ENCODE data around the gene CAMK1D.
A peak's percentile ranks its signal among the peaks of the same experiment; 100 is the strongest.

Gene CAMK1D

DNA sequence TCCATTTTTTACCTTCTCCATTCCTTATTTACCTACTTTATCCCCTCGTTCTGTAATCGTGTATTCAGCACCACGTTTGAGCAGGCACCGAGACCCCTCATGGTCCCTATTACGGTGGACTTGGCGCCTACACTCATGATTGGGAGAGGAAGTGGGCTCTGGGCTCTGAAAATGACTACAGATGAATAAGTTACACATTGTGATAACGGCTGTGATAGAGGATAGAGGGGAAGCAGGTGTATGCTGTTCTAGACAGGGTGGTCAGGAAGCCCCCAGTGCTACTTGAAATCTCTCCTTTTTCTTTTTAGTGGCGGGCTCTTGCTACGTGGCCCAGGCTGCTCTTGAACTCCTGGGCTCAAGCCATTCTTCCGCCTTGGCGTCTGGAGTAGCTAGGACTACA, 59.8 kb downstream of the CAMK1D start:
- Mint-ChIP-seq H3K36me3 (peaks cover 9 to 36% of the 10 kb centered on the region in 2 donors), H3K27ac (no peak overlapping the region), H3K27me3 (no peaks in the 10 kb centered on the region), H3K4me3 (no peak overlapping the region), H3K4me1 (peaks cover 31 to 69% of the 10 kb centered on the region in 2 donors), H3K9me3 (peaks cover 4 to 8% of the 10 kb centered on the region in 2 donors)
- no peak for DNase-seq
- no peak for ATAC-seq (replicated peaks)

DNA sequence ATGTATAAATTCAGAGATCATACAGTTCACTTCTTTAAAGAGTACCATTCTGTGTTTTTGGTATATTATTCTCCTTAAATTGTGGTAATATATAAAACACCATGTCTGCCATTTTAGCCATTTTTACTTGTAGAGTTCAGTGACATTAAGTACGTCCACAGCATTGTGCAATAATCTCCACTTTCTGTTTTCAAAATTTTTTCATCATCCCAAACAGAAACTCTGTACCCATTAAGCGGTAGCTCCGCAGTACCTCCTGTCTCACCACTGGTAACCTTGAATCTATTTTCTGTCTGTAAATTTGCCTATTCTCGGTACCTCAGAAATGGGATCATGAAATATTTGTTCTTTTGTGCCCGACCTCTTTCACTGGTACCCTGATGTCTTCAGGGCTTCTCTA, 60.3 kb downstream of the CAMK1D start:
- Mint-ChIP-seq H3K4me1 (peaks cover 32 to 68% of the 10 kb centered on the region in 2 donors), H3K4me3 (no peak overlapping the region), H3K27me3 (no peaks in the 10 kb centered on the region), H3K27ac (no peak overlapping the region), H3K36me3 (peaks cover 9 to 36% of the 10 kb centered on the region in 2 donors), H3K9me3 (peaks cover 4 to 8% of the 10 kb centered on the region in 2 donors)
- ATAC-seq (replicated peaks) = no peak
- DNase-seq = no peak

DNA sequence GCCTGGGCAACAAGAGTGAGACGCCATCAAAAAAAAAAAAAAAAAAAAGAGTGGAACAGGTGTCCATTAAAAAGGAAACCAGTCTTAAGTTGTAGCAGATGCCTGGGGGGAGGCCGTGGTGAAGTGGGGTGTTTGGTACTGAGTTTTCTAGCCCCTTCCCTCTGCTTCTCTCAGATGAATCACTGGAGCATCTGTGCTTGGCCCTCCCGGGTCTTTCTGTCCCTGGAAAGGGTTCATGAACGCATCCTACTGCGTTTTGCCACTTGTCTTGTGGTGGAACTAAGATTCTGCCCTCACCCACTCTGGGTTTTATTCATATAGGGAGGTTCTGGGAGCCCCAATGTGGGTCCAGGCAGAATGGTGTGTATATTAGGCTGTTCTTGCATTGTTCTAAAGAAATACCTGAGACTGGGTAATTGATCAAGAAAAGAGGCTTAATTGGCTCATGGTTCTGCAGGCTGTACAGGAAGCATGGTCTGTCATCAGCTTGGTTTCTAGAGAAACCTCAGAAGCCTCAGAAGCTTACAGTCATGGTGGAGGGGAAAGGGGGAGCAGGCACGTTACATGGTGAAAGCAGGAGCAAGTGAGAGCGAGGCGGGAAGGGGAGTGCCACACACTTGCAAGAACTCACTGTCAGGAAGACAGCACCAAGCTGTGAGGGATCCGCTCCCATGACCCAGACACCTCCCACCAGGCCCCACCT, 63.5 kb downstream of the CAMK1D start:
- peaks cover 4 to 8% of the 10 kb centered on the region in 2 donors for H3K9me3 Mint-ChIP-seq
- H3K36me3 Mint-ChIP-seq = peaks cover 5 to 30% of the 10 kb centered on the region in 2 donors
- ATAC-seq (replicated peaks) = no peak
- no peak overlapping the region for H3K27ac Mint-ChIP-seq
- H3K4me1 Mint-ChIP-seq = peaks cover 23 to 63% of the 10 kb centered on the region in 2 donors
- no peaks in the 10 kb centered on the region for H3K27me3 Mint-ChIP-seq
- H3K4me3 Mint-ChIP-seq = no peak overlapping the region
- DNase-seq = no peak

DNA sequence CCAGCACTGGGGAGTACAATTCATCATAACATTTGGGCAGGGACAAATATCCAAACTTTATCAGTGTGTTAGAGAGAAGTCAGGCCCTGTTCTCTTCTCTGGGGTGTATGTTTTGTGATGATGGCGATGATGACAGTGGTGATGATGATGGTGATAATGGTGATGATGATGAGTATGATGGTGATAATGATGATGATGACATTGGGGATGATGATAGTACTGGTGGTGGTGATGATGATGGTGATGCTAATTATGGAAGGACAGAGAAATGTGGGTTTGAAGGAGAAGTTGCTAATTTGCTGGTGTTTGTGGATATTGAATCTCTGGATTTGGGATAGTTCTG, 64.0 kb downstream of the CAMK1D start:
- peaks cover 5 to 28% of the 10 kb centered on the region in 2 donors for H3K36me3 Mint-ChIP-seq
- no peaks in the 10 kb centered on the region for H3K27me3 Mint-ChIP-seq
- H3K9me3 Mint-ChIP-seq = peaks cover 4 to 8% of the 10 kb centered on the region in 2 donors
- ATAC-seq (replicated peaks) (no peak), DNase-seq (no peak)
- H3K27ac Mint-ChIP-seq = peak overlapping the region; percentile 0
- no peak overlapping the region for H3K4me3 Mint-ChIP-seq
- peaks cover 26 to 63% of the 10 kb centered on the region in 2 donors for H3K4me1 Mint-ChIP-seq

DNA sequence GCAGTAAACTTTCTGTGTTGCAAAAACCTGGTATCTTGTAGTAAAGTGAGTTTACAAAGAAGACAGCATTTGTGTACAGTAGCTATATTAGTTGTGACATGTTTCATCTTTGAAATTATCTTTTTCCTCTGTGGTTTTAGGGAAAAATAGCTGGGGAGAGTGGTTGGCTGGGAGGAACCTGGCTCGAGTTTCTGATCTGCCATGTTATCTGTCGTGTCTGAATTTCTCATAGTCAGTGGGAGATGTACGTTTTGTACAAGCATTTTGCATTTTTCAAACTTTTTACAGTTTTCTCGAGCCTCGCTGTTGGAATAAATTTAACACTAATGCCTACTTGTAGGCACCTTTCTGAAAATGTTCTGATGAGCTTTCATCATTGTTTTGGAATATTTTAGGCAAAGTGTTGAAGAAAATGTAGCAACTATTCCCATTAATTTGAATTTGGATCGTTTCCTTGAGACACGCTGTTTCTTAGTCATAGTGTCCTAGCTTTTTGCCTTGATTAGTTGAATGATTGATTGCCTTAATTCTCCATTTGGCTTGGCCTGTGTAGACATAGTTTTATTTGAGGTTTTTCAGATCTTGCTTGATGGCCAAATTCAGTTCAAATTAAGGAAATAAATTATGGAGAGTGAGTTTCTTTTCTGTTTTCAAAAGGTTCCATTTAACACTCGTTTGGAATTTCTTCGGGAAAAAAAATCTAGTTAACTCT, 65.1 kb downstream of the CAMK1D start:
- no peak overlapping the region for H3K4me3 Mint-ChIP-seq
- peaks cover 3 to 19% of the 10 kb centered on the region in 2 donors for H3K36me3 Mint-ChIP-seq
- DNase-seq (no peak), ATAC-seq (replicated peaks) (no peak)
- peaks cover 26 to 63% of the 10 kb centered on the region in 2 donors for H3K4me1 Mint-ChIP-seq
- no peak overlapping the region for H3K27ac Mint-ChIP-seq
- H3K27me3 Mint-ChIP-seq = no peaks in the 10 kb centered on the region
- peaks cover 4 to 8% of the 10 kb centered on the region in 2 donors for H3K9me3 Mint-ChIP-seq

DNA sequence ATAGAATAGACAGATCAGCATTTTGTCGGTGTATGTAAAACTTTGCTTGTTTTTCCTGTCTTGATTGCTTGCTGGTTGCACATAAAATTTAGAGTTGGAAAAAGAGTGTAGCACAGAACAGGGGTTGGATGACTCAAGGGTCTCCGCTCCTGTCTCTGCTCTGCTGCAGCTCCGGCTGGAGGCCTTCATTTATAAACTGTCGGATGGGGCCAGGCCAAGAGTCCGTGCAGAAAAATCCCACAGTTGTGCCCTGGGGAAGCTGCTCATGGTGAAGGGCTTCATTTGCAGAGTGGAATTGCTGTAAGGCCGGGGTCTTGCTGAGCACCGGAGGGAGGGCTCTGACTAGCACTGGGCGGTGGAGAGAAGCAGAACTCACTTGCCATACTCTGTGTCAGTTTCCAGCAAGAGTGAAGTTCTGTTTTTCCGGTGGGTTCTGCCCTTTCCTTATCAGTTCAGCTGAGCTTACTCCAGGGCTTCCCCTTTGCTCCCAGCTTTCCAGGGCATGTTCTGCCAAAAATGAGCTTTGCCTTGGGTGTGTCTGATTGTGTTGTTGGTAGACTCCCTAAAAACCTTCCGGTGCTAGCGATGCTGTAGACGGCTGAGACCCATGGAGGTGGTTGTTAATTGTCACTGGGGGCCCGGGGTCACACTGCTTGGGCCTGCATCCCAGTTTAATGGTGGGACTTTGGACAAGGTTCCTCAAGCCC, 67.2 kb downstream of the CAMK1D start:
- ATAC-seq (replicated peaks) (no peak), DNase-seq (no peak)
- Mint-ChIP-seq H3K27me3 (no peaks in the 10 kb centered on the region), H3K9me3 (peaks cover 4 to 8% of the 10 kb centered on the region in 2 donors), H3K4me1 (peaks cover 28 to 70% of the 10 kb centered on the region in 2 donors), H3K36me3 (peaks cover 3 to 12% of the 10 kb centered on the region in 2 donors), H3K4me3 (no peak overlapping the region), H3K27ac (peak overlapping the region; percentile 26)

DNA sequence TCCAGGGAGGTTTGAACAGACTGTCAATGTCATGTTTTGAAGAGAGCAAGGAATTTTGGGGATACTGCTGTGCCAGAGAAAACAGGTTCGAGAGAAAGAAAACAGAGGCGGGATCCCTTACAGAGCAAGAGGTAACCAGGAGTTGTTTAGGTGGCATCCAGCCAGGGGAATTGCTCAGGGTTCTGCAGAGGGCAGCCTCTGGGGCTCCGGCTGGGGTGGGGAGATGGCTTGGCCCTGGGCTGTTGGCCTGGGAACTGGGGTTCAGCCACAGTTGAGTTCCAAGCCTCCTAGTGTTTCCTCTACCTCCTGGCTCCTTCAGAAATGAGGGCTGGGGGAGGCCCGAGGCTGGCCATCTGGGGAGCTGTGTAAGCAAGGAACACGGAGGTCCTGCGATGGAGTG, 68.0 kb downstream of the CAMK1D start:
- Mint-ChIP-seq H3K27me3 (no peaks in the 10 kb centered on the region), H3K4me1 (peaks cover 32 to 78% of the 10 kb centered on the region in 2 donors), H3K36me3 (peaks cover 6 to 15% of the 10 kb centered on the region in 2 donors), H3K27ac (no peak overlapping the region), H3K9me3 (peaks cover 4 to 8% of the 10 kb centered on the region in 2 donors), H3K4me3 (no peak overlapping the region)
- DNase-seq (no peak), ATAC-seq (replicated peaks) (no peak)

DNA sequence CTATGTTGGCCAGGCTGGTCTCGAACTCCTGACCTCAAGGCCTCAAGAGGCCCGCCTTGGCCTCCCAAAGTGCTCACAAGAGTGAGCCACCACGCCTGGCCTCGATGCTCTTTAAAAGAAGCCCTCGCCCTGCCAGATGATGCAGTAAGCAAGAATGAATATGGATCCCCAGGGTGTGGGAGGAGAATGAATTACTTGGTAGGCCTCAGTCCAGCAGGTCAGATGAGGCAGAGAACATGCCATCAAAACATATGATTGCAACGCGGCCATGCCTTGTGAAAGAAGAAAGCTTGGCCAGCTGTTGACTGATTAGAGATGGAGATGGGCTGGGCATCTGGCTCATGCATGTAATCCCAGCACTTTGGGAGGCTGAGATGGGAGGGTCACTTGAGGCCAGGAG, 68.7 kb downstream of the CAMK1D start:
- DNase-seq (no peak), ATAC-seq (replicated peaks) (no peak)
- H3K27me3 Mint-ChIP-seq = no peaks in the 10 kb centered on the region
- H3K9me3 Mint-ChIP-seq = peaks cover 3 to 6% of the 10 kb centered on the region in 2 donors
- peaks cover 7 to 14% of the 10 kb centered on the region in 2 donors for H3K36me3 Mint-ChIP-seq
- H3K4me1 Mint-ChIP-seq = peaks cover 36 to 79% of the 10 kb centered on the region in 2 donors
- H3K27ac Mint-ChIP-seq = no peak overlapping the region
- no peak overlapping the region for H3K4me3 Mint-ChIP-seq

DNA sequence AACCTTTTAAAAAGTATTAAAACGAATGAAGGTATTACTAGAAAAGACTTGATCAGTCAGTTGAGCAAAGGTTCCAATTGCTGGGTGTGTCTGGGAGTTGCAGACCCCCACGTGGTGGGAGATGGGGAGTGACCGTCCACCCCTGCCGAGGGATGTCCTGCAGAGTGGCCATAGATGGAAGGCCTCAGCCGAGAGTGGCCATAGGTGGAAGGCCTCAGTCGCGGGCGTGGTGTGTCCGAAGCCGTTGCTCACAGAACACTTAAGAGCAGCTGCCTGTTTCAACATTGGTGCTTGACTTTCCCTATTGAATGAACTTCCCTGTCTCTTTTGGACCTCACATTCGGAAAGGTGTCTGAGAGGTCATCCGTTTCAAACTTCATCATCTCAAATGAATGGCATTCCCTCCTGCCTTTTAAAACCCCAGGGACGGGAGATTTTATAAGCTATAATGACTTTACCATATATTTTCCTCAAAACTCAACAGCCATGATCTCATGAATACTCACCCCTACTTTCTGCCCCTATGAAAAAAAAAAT, 69.4 kb downstream of the CAMK1D start:
- Mint-ChIP-seq H3K36me3 (peaks cover 4 to 8% of the 10 kb centered on the region in 2 donors), H3K4me1 (peaks cover 33 to 80% of the 10 kb centered on the region in 2 donors), H3K27me3 (no peaks in the 10 kb centered on the region), H3K4me3 (no peak overlapping the region), H3K9me3 (no peaks in the 10 kb centered on the region), H3K27ac (peak overlapping the region; percentile 73)
- no peak for DNase-seq
- no peak for ATAC-seq (replicated peaks)

DNA sequence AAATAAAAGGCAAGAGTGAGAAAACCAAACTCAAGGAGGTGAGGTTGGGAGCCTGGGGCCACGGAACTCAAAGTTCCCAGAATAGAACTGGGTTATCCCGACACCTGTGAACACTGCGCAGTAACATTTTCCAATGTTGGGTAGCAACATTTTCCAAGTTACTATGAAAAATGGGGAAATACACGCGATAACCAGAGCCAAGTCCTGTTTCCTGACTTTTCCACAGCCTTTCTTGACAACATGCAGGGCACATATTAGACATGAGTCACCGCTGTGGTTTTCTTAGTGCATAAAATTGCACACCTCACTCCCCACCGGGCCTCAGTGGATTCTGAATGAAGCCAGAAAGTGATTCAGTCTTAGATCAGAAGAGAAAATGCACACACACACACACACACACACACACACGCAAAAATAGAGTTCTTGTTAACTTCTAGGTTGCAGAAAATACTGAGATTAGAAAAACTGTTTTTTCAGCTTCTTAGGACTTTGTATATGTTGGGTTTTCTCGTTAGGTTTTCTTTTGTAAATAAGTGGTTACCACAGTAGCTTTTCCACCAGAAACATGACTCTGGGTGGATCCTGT, 70.0 kb downstream of the CAMK1D start:
- ATAC-seq (replicated peaks) (peak; percentile 92 to 93), DNase-seq (peak; percentile 34)
- Mint-ChIP-seq H3K27ac (peak overlapping the region; percentile 73), H3K36me3 (peaks cover 4 to 12% of the 10 kb centered on the region in 2 donors), H3K4me1 (peaks cover 35 to 82% of the 10 kb centered on the region in 2 donors), H3K27me3 (no peaks in the 10 kb centered on the region), H3K9me3 (peaks cover 0 to under 1% of the 10 kb centered on the region in 2 donors), H3K4me3 (no peak overlapping the region)

DNA sequence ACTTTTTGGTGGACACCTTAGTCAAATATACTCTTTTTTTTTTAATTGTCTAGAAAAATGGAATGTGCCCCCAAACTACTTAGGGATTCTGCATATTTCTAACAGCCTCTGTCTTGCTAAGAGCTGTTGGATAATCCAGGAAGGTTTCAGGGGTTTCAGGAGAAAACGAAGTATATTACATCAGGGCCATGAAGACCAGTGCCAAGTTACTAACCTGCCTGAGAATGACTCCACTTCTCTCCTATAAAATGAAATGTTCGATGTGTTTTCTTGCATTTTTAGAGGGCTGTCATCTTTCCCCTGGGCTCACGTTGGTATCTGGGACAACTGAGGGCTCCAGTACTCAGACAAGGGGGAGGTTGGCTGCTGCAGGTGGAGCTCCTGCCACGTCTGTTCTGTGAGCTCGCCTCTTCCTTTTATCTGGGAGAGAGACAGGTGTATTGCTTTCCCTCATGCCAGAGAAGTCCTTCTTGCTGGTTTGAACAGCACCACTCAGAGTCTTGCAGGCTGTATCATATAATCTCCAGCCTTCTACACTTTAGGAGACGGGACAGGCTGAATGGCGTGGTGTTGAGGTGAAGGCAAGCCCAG, 71.3 kb downstream of the CAMK1D start:
- peak overlapping the region; percentile 62 for H3K27ac Mint-ChIP-seq
- peaks cover 6 to 24% of the 10 kb centered on the region in 2 donors for H3K36me3 Mint-ChIP-seq
- H3K27me3 Mint-ChIP-seq = no peaks in the 10 kb centered on the region
- H3K9me3 Mint-ChIP-seq = peaks cover 0 to 4% of the 10 kb centered on the region in 2 donors
- no peak for ATAC-seq (replicated peaks)
- no peak for DNase-seq
- peaks cover 45 to 91% of the 10 kb centered on the region in 2 donors for H3K4me1 Mint-ChIP-seq
- H3K4me3 Mint-ChIP-seq = no peak overlapping the region

DNA sequence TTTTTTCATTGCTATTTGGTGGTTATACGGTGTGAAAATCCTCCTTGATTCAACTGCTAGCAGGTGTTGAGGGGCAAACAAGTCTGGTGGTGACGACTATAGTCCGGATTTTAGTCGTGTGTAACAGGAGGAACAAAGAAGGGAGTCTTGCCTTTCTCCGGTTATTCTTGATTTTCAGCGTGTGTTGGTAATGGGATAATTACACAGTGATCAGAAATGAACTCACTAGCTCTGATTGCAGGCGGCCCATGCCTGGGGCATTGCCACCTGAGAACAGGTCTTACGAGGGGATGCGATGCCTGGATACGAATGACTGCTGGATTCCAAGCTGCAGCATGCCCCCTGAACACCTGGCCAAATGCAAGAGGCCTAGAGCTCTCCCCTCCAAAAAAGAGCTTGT, 72.8 kb downstream of the CAMK1D start:
- H3K4me1 Mint-ChIP-seq = peaks cover 46 to 91% of the 10 kb centered on the region in 2 donors
- H3K27me3 Mint-ChIP-seq = no peaks in the 10 kb centered on the region
- peaks cover 0 to 4% of the 10 kb centered on the region in 2 donors for H3K9me3 Mint-ChIP-seq
- H3K27ac Mint-ChIP-seq = peak overlapping the region; percentile 9
- DNase-seq (no peak), ATAC-seq (replicated peaks) (no peak)
- peaks cover 6 to 21% of the 10 kb centered on the region in 2 donors for H3K36me3 Mint-ChIP-seq
- no peak overlapping the region for H3K4me3 Mint-ChIP-seq

DNA sequence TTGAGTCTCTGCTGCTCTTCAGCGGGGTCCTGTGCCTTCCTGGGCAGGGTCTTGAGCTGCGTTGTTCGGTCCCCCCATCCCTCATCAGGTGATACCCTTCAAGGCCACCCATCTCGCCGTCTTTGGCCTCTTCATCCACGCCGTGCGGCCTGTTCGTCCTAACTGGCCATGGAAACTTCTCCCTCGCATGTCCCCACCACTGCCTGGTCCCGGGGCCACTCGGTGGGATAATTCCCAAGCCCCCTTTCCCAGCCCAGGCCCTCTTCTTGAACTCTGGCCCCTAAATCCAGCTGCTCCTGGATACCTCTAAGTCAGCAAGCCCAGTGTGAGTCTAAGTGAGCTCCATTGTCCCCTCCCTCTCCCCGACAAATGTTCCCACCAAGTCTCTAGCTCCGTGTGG, 74.5 kb downstream of the CAMK1D start:
- Mint-ChIP-seq H3K9me3 (peaks cover 0 to 4% of the 10 kb centered on the region in 2 donors), H3K36me3 (peaks cover 6 to 21% of the 10 kb centered on the region in 2 donors), H3K27ac (peak overlapping the region; percentile 91), H3K27me3 (no peaks in the 10 kb centered on the region), H3K4me1 (peaks cover 45 to 86% of the 10 kb centered on the region in 2 donors), H3K4me3 (no peak overlapping the region)
- ATAC-seq (replicated peaks) (no peak), DNase-seq (no peak)
